ENCODE data around the gene MYBBP1A. TPM values are rescaled to one million over a fixed set of nuclear protein-coding genes. Genes with fewer than 3 reads are reported as not detected.

MYBBP1A gene
- total and polyA plus RNA-seq, 2 experiments from 2014 or later: 23.7 to 44.1 TPM

DNA sequence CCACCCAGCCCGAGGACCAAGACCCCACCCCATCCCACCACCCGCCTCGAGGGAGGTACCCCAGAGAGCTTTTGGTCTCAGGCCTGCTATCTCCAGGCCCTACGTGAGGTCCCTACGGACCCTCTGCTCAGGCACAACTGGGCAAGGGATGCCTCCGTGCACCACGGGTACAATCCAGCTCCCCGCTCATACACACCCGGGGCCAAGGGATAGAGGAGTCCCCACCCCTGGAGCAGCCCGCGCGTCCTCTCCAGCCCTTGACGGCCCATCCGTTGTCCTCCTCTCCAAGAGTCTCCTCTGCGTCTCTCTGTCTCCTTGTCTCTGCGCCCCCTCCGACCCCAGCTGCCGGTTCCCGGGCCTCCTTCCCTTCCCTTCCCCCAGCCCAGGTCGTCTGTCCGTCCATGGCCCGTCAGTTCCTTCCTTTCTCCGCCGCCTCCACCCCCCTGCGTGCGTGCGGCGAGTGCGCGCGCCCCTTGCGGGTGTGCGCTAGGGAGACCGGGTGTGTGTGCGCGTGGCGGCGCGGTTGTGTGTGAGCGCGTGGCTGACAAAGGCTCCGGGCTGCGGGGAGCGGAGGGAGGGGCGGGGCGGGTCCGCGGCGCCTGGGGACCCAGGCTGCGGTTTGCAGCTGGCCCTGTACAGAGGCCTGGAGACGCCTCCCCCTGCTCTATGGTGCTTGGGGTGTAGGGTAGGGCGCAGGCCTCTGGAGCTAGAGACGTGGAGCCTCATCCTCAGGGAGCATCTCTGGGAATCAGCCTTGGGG, 55.6 kb downstream of the MYBBP1A start:
- Histone ChIP-seq H3K79me2 (no peaks in the 10 kb centered on the region), H2AFZ (no peak overlapping the region), H3K36me3 (replicated peaks; ENCODE audit: insufficient read depth, low read depth) (no peaks in the 10 kb centered on the region), H3K27me3 (peaks cover 25% of the 10 kb centered on the region), H3K27ac (no peak overlapping the region), H3K4me1 (ENCODE audit: insufficient read depth) (peaks cover 16% of the 10 kb centered on the region), H3K4me3 (no peak overlapping the region), H3K9me2 (replicated peaks; ENCODE audit: insufficient read depth) (no peaks in the 10 kb centered on the region), H3K9me3 (ENCODE audit: low read depth) (no peaks in the 10 kb centered on the region), H4K20me1 (ENCODE audit: insufficient read depth, poor library complexity, severe bottlenecking) (no peaks in the 10 kb centered on the region), H3K4me2 (peak overlapping the region; percentile 79)
- WGBS (ENCODE audit: low lambda C conversion rate, missing lambda C conversion rate): 1% methylated on average over 33 of the region's 53 CpGs
- TF ChIP-seq EZH2phosphoT487 (IDR thresholded peaks at IDR 0.05; ENCODE audit: low read depth, severe bottlenecking, unreplicated experiment): no peak
- TF ChIP-seq EZH2 (IDR thresholded peaks at IDR 0.05; ENCODE audit: borderline replicate concordance): peak; percentile 44
- no peak for DNase-seq (ENCODE audit: low spot score)

DNA sequence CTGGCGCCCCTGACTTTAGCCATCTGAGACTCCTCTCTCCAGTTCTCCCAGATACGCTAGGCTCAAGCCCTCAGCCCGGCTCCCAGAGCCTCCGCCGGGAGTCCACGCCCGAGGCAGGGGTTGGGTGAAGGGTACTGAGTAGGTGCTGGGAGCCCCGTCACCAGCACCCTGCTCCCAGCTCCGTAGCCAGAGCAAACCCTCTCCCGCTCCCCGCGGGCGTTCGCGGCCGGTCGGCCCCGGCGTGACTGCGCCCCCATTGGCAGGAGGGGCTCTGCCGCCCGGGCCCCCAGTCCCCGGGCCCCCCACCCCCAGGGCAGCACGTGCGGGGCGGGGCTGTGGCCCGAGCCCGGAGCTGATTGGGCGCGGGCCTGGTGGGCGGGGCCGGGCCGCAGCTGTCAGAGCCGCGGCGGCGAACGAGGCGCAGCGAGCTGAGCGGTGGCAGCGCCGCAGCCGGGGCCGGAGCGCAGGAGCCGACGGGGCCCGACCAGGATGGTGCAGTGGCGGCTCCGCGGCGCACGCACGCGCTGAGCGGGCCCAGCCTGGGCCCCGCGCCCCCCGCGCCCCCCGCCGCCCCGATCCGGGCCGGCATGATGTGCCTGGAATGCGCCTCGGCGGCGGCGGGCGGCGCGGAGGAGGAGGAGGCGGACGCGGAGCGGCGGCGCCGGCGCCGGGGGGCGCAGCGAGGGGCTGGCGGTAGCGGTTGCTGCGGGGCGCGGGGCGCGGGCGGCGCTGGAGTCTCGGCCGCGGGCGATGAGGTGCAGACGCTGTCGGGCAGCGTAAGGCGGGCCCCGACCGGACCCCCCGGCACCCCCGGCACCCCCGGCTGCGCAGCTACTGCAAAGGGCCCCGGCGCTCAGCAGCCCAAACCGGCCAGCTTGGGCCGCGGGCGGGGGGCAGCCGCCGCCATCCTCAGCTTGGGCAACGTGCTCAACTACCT, 56.5 kb downstream of the MYBBP1A start, which contains the start of gene SPNS2:
SPNS2 (plus strand) TSS at position 421 of the 937 bp plus-strand sequence; CDS start at position 588, 167 bp downstream.
- no peak within 1 kb of the TSS for H3K4me3 ChIP-seq
- no peak for TF ChIP-seq EZH2phosphoT487 (IDR thresholded peaks at IDR 0.05; ENCODE audit: low read depth, severe bottlenecking, unreplicated experiment)
- TF ChIP-seq EZH2 (IDR thresholded peaks at IDR 0.05; ENCODE audit: borderline replicate concordance): no peak
- TF ChIP-seq, protein P1, sequence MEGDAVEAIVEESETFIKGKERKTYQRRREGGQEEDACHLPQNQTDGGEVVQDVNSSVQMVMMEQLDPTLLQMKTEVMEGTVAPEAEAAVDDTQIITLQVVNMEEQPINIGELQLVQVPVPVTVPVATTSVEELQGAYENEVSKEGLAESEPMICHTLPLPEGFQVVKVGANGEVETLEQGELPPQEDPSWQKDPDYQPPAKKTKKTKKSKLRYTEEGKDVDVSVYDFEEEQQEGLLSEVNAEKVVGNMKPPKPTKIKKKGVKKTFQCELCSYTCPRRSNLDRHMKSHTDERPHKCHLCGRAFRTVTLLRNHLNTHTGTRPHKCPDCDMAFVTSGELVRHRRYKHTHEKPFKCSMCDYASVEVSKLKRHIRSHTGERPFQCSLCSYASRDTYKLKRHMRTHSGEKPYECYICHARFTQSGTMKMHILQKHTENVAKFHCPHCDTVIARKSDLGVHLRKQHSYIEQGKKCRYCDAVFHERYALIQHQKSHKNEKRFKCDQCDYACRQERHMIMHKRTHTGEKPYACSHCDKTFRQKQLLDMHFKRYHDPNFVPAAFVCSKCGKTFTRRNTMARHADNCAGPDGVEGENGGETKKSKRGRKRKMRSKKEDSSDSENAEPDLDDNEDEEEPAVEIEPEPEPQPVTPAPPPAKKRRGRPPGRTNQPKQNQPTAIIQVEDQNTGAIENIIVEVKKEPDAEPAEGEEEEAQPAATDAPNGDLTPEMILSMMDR (IDR thresholded peaks at IDR 0.05; ENCODE audit: poor library complexity): no peak
- H3K9me2 ChIP-seq (replicated peaks; ENCODE audit: insufficient read depth): no peaks in the 10 kb centered on the region
- H4K20me1 ChIP-seq (ENCODE audit: insufficient read depth, poor library complexity, severe bottlenecking): no peaks in the 10 kb centered on the region
- H3K27ac ChIP-seq: no peak within 1 kb of the TSS
- peaks cover 25% of the 10 kb centered on the region for H3K27me3 ChIP-seq
- no peak within 1 kb of the TSS for H2AFZ ChIP-seq
- H3K9me3 ChIP-seq (ENCODE audit: low read depth): no peaks in the 10 kb centered on the region
- H3K79me2 ChIP-seq: no peaks in the 10 kb centered on the region
- WGBS (ENCODE audit: low lambda C conversion rate, missing lambda C conversion rate): 1% methylated on average over 50 of the region's 117 CpGs
- peak; percentile 87 for DNase-seq (ENCODE audit: low spot score)
- peaks cover 16% of the 10 kb centered on the region for H3K4me1 ChIP-seq (ENCODE audit: insufficient read depth)
- H3K4me2 ChIP-seq: peak within 1 kb of the TSS; percentile 79
- no peaks in the 10 kb centered on the region for H3K36me3 ChIP-seq (replicated peaks; ENCODE audit: insufficient read depth, low read depth)

DNA sequence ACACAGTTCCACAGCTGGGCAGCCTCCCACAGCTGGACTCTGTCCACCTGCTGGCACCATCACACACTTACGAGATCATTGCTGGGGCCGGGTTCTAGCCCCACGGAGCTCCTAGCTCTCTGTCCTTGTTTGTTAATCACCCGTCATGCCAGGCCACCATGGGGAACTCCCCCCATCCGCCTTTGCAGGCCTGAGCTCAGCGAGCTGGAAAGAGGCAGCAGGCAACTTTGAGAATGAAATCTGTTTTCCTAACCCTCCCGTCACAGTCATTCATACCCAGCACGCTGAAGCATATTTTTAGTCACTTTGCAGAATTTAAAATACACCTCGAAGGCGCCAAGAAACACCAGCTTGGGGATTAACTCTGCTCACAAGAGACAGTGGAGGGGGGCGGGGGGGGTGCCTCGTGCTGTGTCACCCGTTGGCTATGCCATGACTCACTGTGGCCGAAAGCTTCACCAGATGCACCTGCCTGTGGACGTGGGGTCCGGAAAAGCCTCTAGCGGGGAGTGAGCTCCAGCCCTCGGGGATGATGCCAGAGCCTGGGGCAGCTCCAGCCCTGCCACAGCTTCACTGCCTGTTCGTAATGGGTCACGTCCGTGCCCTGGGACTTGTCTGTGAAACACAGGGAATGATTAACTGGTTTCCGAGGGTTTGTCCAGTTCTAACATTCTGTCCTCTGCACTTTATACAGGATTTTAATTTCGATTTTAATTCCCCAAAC, 57.9 kb downstream of the MYBBP1A start:
- Histone ChIP-seq H3K9me2 (replicated peaks; ENCODE audit: insufficient read depth) (no peaks in the 10 kb centered on the region), H3K27ac (no peak overlapping the region), H3K9me3 (ENCODE audit: low read depth) (no peaks in the 10 kb centered on the region), H3K36me3 (replicated peaks; ENCODE audit: insufficient read depth, low read depth) (no peaks in the 10 kb centered on the region), H2AFZ (no peak overlapping the region), H3K27me3 (peaks cover 25% of the 10 kb centered on the region), H3K4me1 (ENCODE audit: insufficient read depth) (peaks cover 16% of the 10 kb centered on the region), H3K4me2 (no peak overlapping the region), H3K4me3 (no peak overlapping the region), H3K79me2 (no peaks in the 10 kb centered on the region), H4K20me1 (ENCODE audit: insufficient read depth, poor library complexity, severe bottlenecking) (no peaks in the 10 kb centered on the region)
- 64% methylated on average over 23 of the region's 23 CpGs for WGBS (ENCODE audit: low lambda C conversion rate, missing lambda C conversion rate)
- TF ChIP-seq EZH2 (IDR thresholded peaks at IDR 0.05; ENCODE audit: borderline replicate concordance) (no peak), EZH2phosphoT487 (IDR thresholded peaks at IDR 0.05; ENCODE audit: low read depth, severe bottlenecking, unreplicated experiment) (no peak)
- TF ChIP-seq, protein P1 (IDR thresholded peaks at IDR 0.05; ENCODE audit: poor library complexity): no peak
- DNase-seq (ENCODE audit: low spot score): no peak

Data from hepatocyte (in vitro differentiated cells).